Activated naive CD4-positive, alpha-beta T cell treated with anti-CD3 and anti-CD28 coated beads for 36 hours (primary cell): Measurements from ENCODE around the gene KHDRBS2. TPM values are rescaled to one million over a fixed set of nuclear protein-coding genes. Genes with fewer than 3 reads are reported as not detected.

Experiments used
- CTCF ChIA-PET: fragments of 350-600 bp; sonication (Branson Sonifier 250); formaldehyde crosslinking; loops from one replicate; lab custom pipeline; 2021; ENCODE audit warnings: antibody characterized with exemption; lab: Charles Lee
- DNase-seq: peaks from one replicate; pipeline ENCODE4 v3.0.0-alpha.2; 2020
- H3K27ac Mint-ChIP-seq: one replicate; pipeline ENCODE4 v1.8.0; 2021; ENCODE audit warnings: mild to moderate bottlenecking, mixed read lengths
- H3K27me3 Mint-ChIP-seq: one replicate; pipeline ENCODE4 v1.8.0; 2021; ENCODE audit warnings: low read depth, mixed read lengths
- H3K36me3 Mint-ChIP-seq: one replicate; pipeline ENCODE4 v1.8.0; 2021; ENCODE audit warnings: low read depth, mixed read lengths
- H3K4me1 Mint-ChIP-seq: one replicate; pipeline ENCODE4 v1.8.0; 2021; ENCODE audit warnings: low read depth, mixed read lengths
- H3K4me3 Mint-ChIP-seq: one replicate; pipeline ENCODE4 v1.8.0; 2021; ENCODE audit warnings: mild to moderate bottlenecking, moderate library complexity, mixed read lengths
- H3K9me3 Mint-ChIP-seq: one replicate; pipeline ENCODE4 v1.8.0; 2021; ENCODE audit warnings: mixed read lengths
- intact Hi-C: fragments of 100-400 bp; cut with micrococcal nuclease; formaldehyde crosslinking; loops from one replicate; pipeline ENCODE4 v1.15.1; 2023
- total RNA-seq, 2 experiments: library from RNA; stranded (reverse); gene quantifications; one replicate each; pipeline ENCODE4 v1.2.3, GENCODE V29; 2021

Gene KHDRBS2
- total RNA-seq, 2 experiments from 2014 or later: not detected

DNA sequence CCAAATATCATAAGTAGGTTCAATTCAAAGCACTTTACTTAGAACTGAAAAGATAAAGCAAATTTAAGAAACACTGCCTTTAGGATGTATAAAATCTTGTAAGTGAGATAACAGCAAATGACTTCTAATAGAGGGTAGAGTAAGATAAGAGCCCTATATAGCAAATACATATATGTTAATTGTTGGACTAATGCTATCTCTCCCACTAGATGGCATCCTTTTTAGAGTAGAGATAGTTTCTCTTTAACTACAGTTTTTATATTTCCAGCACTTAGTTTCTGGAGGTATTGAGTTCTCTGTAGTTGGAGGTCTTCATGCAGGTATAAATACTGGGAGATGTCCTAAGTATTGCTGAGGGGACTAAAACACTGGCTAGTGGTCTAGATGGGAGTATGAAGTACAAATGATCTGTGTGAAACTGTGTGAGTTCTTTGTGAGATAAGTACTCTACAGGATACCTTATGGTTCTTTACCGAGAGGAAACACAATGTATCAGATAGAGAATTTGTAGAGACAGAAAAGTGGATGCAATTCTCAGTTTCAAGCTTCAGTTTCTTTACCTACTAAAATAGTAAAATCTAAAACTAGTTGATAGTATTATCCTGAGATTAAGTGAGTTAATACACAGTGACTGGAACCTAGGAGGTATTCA is 399.3 kb downstream of the KHDRBS2 start:
- no peaks in the 10 kb centered on the region for H3K27me3 Mint-ChIP-seq
- CTCF ChIA-PET: interaction anchor here (1.0 kb wide), 1 partner anchor 8 kb away, joined by 3 read pairs; no protein-coding TSS in a partner anchor
- intact Hi-C loops: no loop called here
- H3K27ac Mint-ChIP-seq: no peak overlapping the region
- no peaks in the 10 kb centered on the region for H3K36me3 Mint-ChIP-seq
- no peaks in the 10 kb centered on the region for H3K4me1 Mint-ChIP-seq
- H3K9me3 Mint-ChIP-seq: peaks cover 4% of the 10 kb centered on the region
- H3K4me3 Mint-ChIP-seq: no peak overlapping the region
- DNase-seq: no peak

GRCh38 chr6:61869632-61870400 is 416.2 kb downstream of the KHDRBS2 start:
- CTCF ChIA-PET: no interaction called here
- Mint-ChIP-seq H3K9me3 (peaks cover 10% of the 10 kb centered on the region), H3K36me3 (no peaks in the 10 kb centered on the region), H3K4me1 (no peaks in the 10 kb centered on the region), H3K27me3 (no peaks in the 10 kb centered on the region), H3K4me3 (no peak overlapping the region), H3K27ac (no peak overlapping the region)
- DNase-seq: no peak
- intact Hi-C loops: no loop called here

DNA sequence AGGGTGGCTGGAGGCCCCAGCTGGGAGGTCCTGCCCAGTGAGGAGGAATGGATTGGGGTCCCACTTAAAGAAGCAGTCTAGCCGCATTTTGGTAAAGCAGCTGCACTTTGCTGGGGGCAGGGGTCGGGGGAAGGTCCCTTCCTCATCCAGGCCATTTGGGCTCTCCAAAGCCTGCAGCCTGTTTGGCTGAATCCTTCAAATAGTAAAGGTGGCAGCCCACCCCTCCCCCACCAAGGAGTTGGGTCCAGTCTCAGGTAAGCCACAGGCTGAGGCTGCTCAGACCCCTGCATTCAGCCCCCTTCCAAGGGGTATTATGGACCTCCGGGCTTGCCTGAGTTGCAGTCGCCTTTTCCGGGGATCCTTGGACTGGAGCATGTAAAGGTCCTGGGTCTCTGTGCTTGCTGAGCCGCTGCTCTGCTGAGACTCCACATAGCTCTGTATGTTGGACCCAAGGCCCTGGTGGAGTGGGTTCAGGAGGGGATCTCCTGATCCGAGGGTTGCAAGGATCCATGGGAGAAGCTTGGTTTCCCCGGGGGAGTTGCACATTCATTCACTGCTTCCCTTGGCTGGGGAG is 417.4 kb downstream of the KHDRBS2 start:
- Mint-ChIP-seq H3K27me3 (no peaks in the 10 kb centered on the region), H3K27ac (no peak overlapping the region), H3K4me1 (no peaks in the 10 kb centered on the region), H3K9me3 (peaks cover 18% of the 10 kb centered on the region), H3K36me3 (no peaks in the 10 kb centered on the region), H3K4me3 (no peak overlapping the region)
- CTCF ChIA-PET: no interaction called here
- no peak for DNase-seq
- intact Hi-C loops: no loop called here

DNA sequence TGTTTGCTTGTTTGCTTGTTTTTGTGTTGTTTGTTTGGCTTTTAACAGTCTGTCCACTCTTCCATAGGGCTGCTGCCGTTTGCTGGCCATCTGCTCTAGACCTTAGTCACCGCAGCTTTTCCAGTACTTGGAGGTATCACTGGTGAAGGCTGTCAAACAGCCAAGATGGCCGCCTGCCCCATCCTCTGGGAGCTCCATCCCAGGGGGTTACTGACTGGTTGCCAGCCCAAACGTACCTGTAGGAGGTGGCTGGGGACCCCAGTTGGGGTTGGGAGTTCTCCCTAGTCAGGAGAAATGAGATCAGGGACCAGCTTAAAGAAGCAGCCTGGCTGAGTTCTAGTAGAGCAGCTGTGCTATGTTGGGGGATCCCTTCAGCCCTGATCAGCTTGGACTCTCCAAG is 418.4 kb downstream of the KHDRBS2 start:
- H3K4me1 Mint-ChIP-seq: no peaks in the 10 kb centered on the region
- CTCF ChIA-PET: no interaction called here
- no peak overlapping the region for H3K4me3 Mint-ChIP-seq
- DNase-seq: no peak
- H3K9me3 Mint-ChIP-seq: peaks cover 23% of the 10 kb centered on the region
- intact Hi-C loops: no loop called here
- no peak overlapping the region for H3K27ac Mint-ChIP-seq
- no peaks in the 10 kb centered on the region for H3K27me3 Mint-ChIP-seq
- no peaks in the 10 kb centered on the region for H3K36me3 Mint-ChIP-seq

DNA sequence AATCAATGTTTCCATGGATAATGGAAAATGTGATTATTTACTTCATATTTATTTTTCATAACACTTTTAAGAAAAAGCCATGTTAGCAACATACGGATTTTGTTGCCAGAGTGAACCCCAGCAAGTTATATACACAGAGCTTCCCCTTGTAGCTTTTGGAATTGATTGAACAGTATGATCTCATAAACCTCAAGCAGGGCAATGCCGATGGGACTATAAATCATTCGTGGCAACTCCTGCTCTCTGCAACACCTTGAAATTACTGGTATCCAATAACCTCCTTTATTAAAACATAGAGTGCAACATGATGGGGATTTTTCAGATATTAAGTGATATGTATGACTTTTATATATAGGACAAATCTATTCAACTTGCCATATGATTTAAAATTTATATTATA is 428.5 kb downstream of the KHDRBS2 start:
- CTCF ChIA-PET: no interaction called here
- Mint-ChIP-seq H3K36me3 (no peaks in the 10 kb centered on the region), H3K27ac (no peak overlapping the region), H3K27me3 (no peaks in the 10 kb centered on the region), H3K4me1 (no peaks in the 10 kb centered on the region), H3K4me3 (no peak overlapping the region), H3K9me3 (peaks cover 12% of the 10 kb centered on the region)
- intact Hi-C loops: no loop called here
- no peak for DNase-seq

GRCh38 chr6:61841958-61842357 is 444.1 kb downstream of the KHDRBS2 start:
- Mint-ChIP-seq H3K36me3 (no peaks in the 10 kb centered on the region), H3K27ac (no peak overlapping the region), H3K9me3 (peaks cover under 1% of the 10 kb centered on the region), H3K27me3 (no peaks in the 10 kb centered on the region), H3K4me3 (no peak overlapping the region), H3K4me1 (no peaks in the 10 kb centered on the region)
- intact Hi-C loops: no loop called here
- no peak for DNase-seq
- CTCF ChIA-PET: no interaction called here

- no peaks in the 10 kb centered on the region for H3K27me3 Mint-ChIP-seq
- no peaks in the 10 kb centered on the region for H3K36me3 Mint-ChIP-seq
- CTCF ChIA-PET: interaction anchor here (0.6 kb wide), 1 partner anchor 1028 kb away, joined by 4 read pairs; no protein-coding TSS in a partner anchor
- H3K4me1 Mint-ChIP-seq: no peaks in the 10 kb centered on the region
- no peak overlapping the region for H3K4me3 Mint-ChIP-seq
- H3K27ac Mint-ChIP-seq: no peak overlapping the region
- intact Hi-C loops: no loop called here
- peaks cover 4% of the 10 kb centered on the region for H3K9me3 Mint-ChIP-seq
- DNase-seq: no peak
Measured at GRCh38 chr6:61835237-61835636, 450.8 kb downstream of the KHDRBS2 start.

DNA sequence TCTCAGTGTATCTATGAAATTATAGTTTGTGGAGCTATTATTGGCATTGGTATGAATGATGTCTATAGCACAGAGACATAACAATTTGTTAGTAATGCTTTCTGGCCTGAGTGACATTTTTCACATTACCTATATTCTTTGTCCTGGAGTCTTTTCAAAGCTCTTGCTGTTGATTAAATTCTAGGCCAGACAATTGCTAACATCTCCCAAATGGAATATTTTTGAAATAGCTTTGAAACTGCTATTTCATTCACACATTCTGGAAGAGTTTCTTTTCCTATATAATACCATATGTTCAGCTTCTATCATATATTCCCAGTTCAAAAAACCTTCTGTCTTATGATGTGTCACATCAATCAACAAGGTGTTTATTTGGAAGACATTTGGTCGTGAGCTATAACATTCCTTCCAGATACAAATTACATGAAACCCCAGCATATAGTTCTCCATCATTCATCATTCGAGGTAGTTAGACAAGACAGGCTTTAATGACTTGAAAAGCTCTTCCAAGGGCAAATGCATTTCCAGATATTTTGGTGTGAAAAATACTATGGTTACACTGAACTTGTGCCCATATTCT is 452.8 kb downstream of the KHDRBS2 start:
- intact Hi-C loops: no loop called here
- Mint-ChIP-seq H3K4me3 (no peak overlapping the region), H3K27ac (no peak overlapping the region), H3K36me3 (no peaks in the 10 kb centered on the region), H3K4me1 (no peaks in the 10 kb centered on the region), H3K9me3 (peaks cover 4% of the 10 kb centered on the region), H3K27me3 (no peaks in the 10 kb centered on the region)
- CTCF ChIA-PET: no interaction called here
- DNase-seq: no peak

DNA sequence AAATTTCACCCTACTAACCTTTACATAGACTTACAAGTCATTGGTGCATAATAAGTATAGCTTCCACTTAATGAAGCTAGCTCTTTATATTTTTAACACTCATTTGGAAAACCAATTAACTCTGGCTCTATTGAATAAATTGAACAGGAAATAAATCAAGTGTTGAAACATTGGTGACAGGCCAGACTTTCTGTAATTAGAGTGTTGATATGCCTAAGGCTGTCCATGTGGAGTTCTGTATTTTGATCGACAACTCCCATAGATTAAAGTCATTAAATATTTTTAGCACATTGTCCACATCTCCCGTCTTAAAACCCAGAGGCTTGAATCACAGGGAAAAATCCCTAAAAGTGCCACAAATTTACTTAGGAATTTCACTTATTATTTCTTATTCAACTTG is 468.3 kb downstream of the KHDRBS2 start:
- Mint-ChIP-seq H3K9me3 (peaks cover 4% of the 10 kb centered on the region), H3K4me3 (no peak overlapping the region), H3K4me1 (no peaks in the 10 kb centered on the region), H3K27me3 (no peaks in the 10 kb centered on the region), H3K27ac (no peak overlapping the region), H3K36me3 (no peaks in the 10 kb centered on the region)
- CTCF ChIA-PET: no interaction called here
- intact Hi-C loops: no loop called here
- no peak for DNase-seq

- H3K9me3 Mint-ChIP-seq: peaks cover 6% of the 10 kb centered on the region
Measured at GRCh38 chr6:61810047-61810446, 476.0 kb downstream of the KHDRBS2 start.

DNA sequence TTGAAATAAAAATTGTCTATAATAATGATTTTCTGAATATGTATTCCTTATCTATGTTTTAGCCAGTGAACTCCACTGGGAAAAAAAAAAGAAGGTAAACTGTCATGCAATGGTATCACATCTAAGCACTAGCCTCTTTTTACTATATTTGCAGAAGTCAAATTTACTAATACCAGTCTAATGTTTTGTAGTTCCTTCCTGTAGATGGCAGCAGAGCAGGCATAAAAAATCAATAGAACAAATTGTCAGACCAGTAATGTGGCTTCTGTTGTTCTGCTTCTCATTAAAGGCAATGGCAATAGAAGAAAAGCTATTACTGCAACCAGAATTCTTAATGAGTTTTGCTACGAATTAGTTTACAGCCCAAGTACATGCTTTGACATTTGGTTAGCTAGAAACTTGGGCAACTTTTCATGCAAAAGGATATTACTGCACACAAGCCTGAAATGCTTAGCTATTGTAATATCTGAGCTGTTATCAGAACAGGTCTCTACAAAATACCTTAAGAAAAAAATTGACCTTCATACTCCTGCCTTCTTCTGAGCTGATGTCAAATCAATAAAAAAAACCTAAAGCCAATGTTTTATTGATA is 476.9 kb downstream of the KHDRBS2 start:
- CTCF ChIA-PET: interaction anchor here (0.6 kb wide), 2 partner anchors 86 to 337 kb away, joined by 5 to 6 read pairs; no protein-coding TSS in a partner anchor
- no peak overlapping the region for H3K27ac Mint-ChIP-seq
- H3K9me3 Mint-ChIP-seq: peaks cover 8% of the 10 kb centered on the region
- no peak for DNase-seq
- H3K4me3 Mint-ChIP-seq: no peak overlapping the region
- H3K27me3 Mint-ChIP-seq: no peaks in the 10 kb centered on the region
- no peaks in the 10 kb centered on the region for H3K36me3 Mint-ChIP-seq
- no peaks in the 10 kb centered on the region for H3K4me1 Mint-ChIP-seq
- intact Hi-C loops: loop anchor here (5.0 kb wide), 1 partner anchor 343 kb away; no protein-coding TSS in a partner anchor

More at GRCh38 chr6:61810047-61810446, 476.0 kb downstream of the KHDRBS2 start:
- H3K4me1 Mint-ChIP-seq: no peaks in the 10 kb centered on the region
- H3K27ac Mint-ChIP-seq: no peak overlapping the region
- intact Hi-C loops: no loop called here
- DNase-seq: no peak
- CTCF ChIA-PET: interaction anchor here (0.6 kb wide), 1 partner anchor 336 kb away, joined by 5 read pairs; no protein-coding TSS in a partner anchor
- H3K36me3 Mint-ChIP-seq: no peaks in the 10 kb centered on the region
- H3K4me3 Mint-ChIP-seq: no peak overlapping the region
- H3K27me3 Mint-ChIP-seq: no peaks in the 10 kb centered on the region

DNA sequence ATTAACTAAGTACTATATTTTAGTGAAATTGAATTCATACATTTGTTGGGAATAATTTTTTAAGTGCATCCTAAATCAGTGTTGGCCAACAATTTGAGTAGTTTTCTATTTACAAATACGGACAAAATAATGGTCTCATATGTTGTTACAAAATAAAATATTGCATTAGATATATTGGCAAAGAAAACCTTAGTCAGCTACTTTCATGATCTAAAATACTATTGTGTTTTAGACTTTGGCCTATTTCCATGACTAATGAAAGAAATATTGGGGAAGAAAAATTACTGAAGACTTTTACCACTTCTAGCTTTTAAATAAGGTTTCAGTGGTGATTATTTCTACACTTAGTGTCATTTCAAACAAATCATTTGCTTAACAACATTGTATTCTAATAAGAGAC is 498.0 kb downstream of the KHDRBS2 start:
- Mint-ChIP-seq H3K36me3 (no peaks in the 10 kb centered on the region), H3K9me3 (peaks cover 3% of the 10 kb centered on the region), H3K4me3 (no peak overlapping the region), H3K27me3 (no peaks in the 10 kb centered on the region), H3K4me1 (no peaks in the 10 kb centered on the region), H3K27ac (no peak overlapping the region)
- CTCF ChIA-PET: no interaction called here
- DNase-seq: no peak
- intact Hi-C loops: no loop called here
